ENCODE measurements around the gene LYPD3.

Gene LYPD3

GRCh38 chr19:43485951-43486350 is 20.5 kb upstream of the LYPD3 start:
- no peak for TF ChIP-seq CTCF (conservative IDR thresholded peaks at IDR 0.05)
- no peak overlapping the region for H3K27ac ChIP-seq

- no peak for TF ChIP-seq CTCF (conservative IDR thresholded peaks at IDR 0.05)
- H3K27ac ChIP-seq: no peak overlapping the region
Observed at GRCh38 chr19:43483281-43483680, 17.9 kb upstream of the LYPD3 start.

GRCh38 chr19:43482193-43482592 is 16.8 kb upstream of the LYPD3 start:
- H3K27ac ChIP-seq: no peak overlapping the region
- TF ChIP-seq CTCF (conservative IDR thresholded peaks at IDR 0.05): no peak

GRCh38 chr19:43481701-43482100 is 16.3 kb upstream of the LYPD3 start:
- H3K27ac ChIP-seq: no peak overlapping the region

GRCh38 chr19:43480574-43480973 is 15.2 kb upstream of the LYPD3 start:
- TF ChIP-seq CTCF (conservative IDR thresholded peaks at IDR 0.05): no peak
- no peak overlapping the region for H3K27ac ChIP-seq

More at GRCh38 chr19:43481701-43482100, 16.3 kb upstream of the LYPD3 start:
- TF ChIP-seq CTCF (conservative IDR thresholded peaks at IDR 0.05): no peak

GRCh38 chr19:43479961-43480561 is 14.7 kb upstream of the LYPD3 start:
- TF ChIP-seq CTCF (conservative IDR thresholded peaks at IDR 0.05): no peak
- no peak overlapping the region for H3K27ac ChIP-seq

- H3K27ac ChIP-seq: no peak overlapping the region
- TF ChIP-seq CTCF (conservative IDR thresholded peaks at IDR 0.05): no peak
Observed at GRCh38 chr19:43479226-43479625, 13.8 kb upstream of the LYPD3 start.

All from VCaP (cell line).